Esophagus muscularis mucosa (tissue), 4 donors: ENCODE measurements around the gene KMT2D. TPM values are rescaled to one million over a fixed set of nuclear protein-coding genes. Genes with fewer than 3 reads are reported as not detected.
A peak's percentile ranks its signal among the peaks of the same experiment; 100 is the strongest.

Experiments used
- DNase-seq: peaks from one replicate; pipeline ENCODE4 v3.0.0-alpha.2; 2017; ENCODE audit errors: extremely low spot score
- H3K27ac ChIP-seq, 4 donors: fragments of 200-600 bp; sonication (generic); replicated peaks in 1 of 4; 1 replicate in 3 of 4; 2 replicates in 1 of 4; pipeline ENCODE4 v1.5.1; 2016 to 2019; ENCODE audit warnings: mild to moderate bottlenecking in 1 of 4
- H3K27me3 ChIP-seq, 4 donors: fragments of 200-600 bp; sonication (generic); one replicate each; pipeline versions ENCODE4 v1.5.1 to v1.6.0; 2016 to 2019
- H3K36me3 ChIP-seq, 4 donors: fragments of 200-600 bp; sonication (generic); one replicate each; pipeline ENCODE4 v1.5.1; 2016 to 2019
- H3K4me1 ChIP-seq, 4 donors: fragments of 200-600 bp; sonication (generic); one replicate each; pipeline ENCODE4 v1.5.1; 2016 to 2019
- H3K4me3 ChIP-seq, 4 donors: fragments of 200-600 bp; sonication (generic); 1 replicate in 2 of 4; 2 replicates in 2 of 4; pipeline ENCODE4 v1.5.1; 2016 to 2019; ENCODE audit warnings: mild to moderate bottlenecking in 4 of 4, moderate library complexity in 1 of 4
- H3K9me3 ChIP-seq, 4 donors: fragments of 200-600 bp; sonication (generic); 1 replicate in 3 of 4; 2 replicates in 1 of 4; pipeline ENCODE4 v1.5.1; 2016 to 2019
- CTCF ChIP-seq, 3 experiments: fragments of 200-600 bp in 2 of 3; fragments of 450-650 bp in 1 of 3; sonication (generic) in 2 of 3; IDR thresholded peaks; one replicate each; pipeline ENCODE4 v1.5.1; 2017 to 2019; ENCODE audit warnings: antibody characterized with exemption in 3 of 3, mild to moderate bottlenecking in 2 of 3, moderate library complexity in 1 of 3
- EP300 ChIP-seq: sonication (generic); formaldehyde crosslinking; IDR thresholded peaks from one replicate; pipeline ENCODE4 v1.6.1; 2017; ENCODE audit warnings: antibody characterized with exemption
- POLR2A ChIP-seq: fragments of 450-650 bp; IDR thresholded peaks from one replicate; pipeline ENCODE4 v1.6.1; 2017; ENCODE audit warnings: antibody characterized with exemption, moderate library complexity, mild to moderate bottlenecking, low read depth
- POLR2AphosphoS5 ChIP-seq, 2 donors: sonication (generic); formaldehyde crosslinking; IDR thresholded peaks; one replicate each; pipeline ENCODE4 v1.6.1; 2017; ENCODE audit warnings: antibody characterized with exemption in 2 of 2
- WGBS: methylation state at CpG from one replicate; pipeline ENCODE4 v1.1.5; 2018; 5-methylcytosine and 5-hydroxymethylcytosine counted together
- intact Hi-C: fragments of 100-400 bp; cut with DNase I; formaldehyde crosslinking; loops from one replicate; pipeline ENCODE4 v1.15.1; 2023
- total RNA-seq, 4 donors: library from RNA; depleted of rRNA; stranded (reverse); fragments of >200 nt; gene quantifications; one replicate each; pipeline versions ENCODE4 v1.1.0 to v1.2.1, GENCODE V29; 2016

Gene KMT2D
- total RNA-seq, 4 donors from 2014 or later = 47.2 to 85.2 (median 76.2) TPM

GRCh38 chr12:49079793-49080192, 19.2 kb upstream of the KMT2D start:
- no peak for DNase-seq
- WGBS = 69% methylated on average over 1 of the region's 1 CpG
- Histone ChIP-seq H3K27ac (no peak overlapping the region), H3K27me3 (no peaks in the 10 kb centered on the region), H3K4me3 (no peak overlapping the region), H3K36me3 (no peaks in the 10 kb centered on the region), H3K4me1 (no peaks in the 10 kb centered on the region), H3K9me3 (no peaks in the 10 kb centered on the region)
- intact Hi-C loops = no loop called here
- TF ChIP-seq EP300 = no peak
- no peak for TF ChIP-seq POLR2AphosphoS5 (IDR thresholded peaks at IDR 0.05)
- no peak for TF ChIP-seq POLR2A
- no peak for TF ChIP-seq CTCF (IDR thresholded peaks at IDR 0.05)

GRCh38 chr12:49070971-49071370, 10.4 kb upstream of the KMT2D start:
- Histone ChIP-seq H3K27me3 (no peaks in the 10 kb centered on the region), H3K9me3 (no peaks in the 10 kb centered on the region), H3K27ac (no peak overlapping the region), H3K4me3 (no peak overlapping the region), H3K36me3 (no peaks in the 10 kb centered on the region), H3K4me1 (peaks cover 14 to 20% (median 16%) of the 10 kb centered on the region in 4 donors)
- no peak for TF ChIP-seq CTCF (IDR thresholded peaks at IDR 0.05)
- TF ChIP-seq EP300 = no peak
- TF ChIP-seq POLR2A = no peak
- intact Hi-C loops = no loop called here
- DNase-seq = no peak
- 92% methylated on average over 11 of the region's 11 CpGs for WGBS

DNA sequence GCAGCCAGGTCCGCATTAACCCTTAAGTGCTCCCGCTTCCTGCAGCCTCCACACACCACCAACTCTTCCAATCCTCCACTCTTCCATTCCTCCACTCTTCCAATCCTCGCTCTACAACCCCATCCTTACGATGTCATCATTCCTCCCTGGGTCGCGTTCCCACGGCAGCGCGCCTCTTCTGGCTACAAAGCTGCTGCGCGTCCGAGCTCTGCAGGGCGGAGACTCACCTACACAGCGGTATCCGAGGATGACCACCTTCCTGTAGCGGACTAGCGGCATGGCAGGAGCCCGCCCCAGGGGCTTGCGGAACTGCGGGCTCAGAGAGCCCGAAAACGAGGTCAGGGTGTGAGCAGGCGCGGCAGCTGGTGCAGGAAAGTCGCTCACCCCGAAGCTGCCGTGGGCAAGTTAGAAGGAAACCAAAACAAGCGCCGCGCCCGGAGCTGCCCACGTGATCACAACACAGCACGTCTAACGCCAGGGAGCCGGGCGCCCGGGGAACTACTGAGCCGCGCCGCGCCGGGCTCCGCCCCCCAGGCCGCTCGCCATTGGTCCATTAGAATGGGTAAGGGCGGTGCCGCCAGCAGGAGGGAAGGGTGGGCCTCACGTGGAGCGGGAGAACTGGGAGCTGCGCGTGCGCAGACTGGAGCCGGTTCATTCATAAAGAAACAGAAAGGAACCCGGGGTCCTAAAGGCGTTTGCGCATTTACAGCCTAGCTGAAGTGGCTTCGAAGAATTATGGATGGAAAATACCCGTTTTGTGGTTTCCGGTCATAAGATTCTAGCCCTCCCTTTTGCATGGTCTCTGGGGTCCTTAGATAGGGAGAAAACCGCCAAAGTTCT, 9.1 kb upstream of the KMT2D start, which contains the start of gene RHEBL1:
Gene RHEBL1 (minus strand): TSS at position 473 of the 840 bp plus-strand sequence. CDS start 194 bp downstream, at position 279.
- Histone ChIP-seq H3K27me3 (no peaks in the 10 kb centered on the region), H3K4me1 (peaks cover 14 to 20% (median 16%) of the 10 kb centered on the region in 4 donors), H3K4me3 (peak within 1 kb of the TSS; percentile 73 to 90 (median 80)), H3K36me3 (no peaks in the 10 kb centered on the region), H3K27ac (peak within 1 kb of the TSS; percentile 71 to 80 (median 77)), H3K9me3 (no peaks in the 10 kb centered on the region)
- under 1% methylated on average over 49 of the region's 60 CpGs for WGBS
- peak in 2 of 3 experiments; percentile 3 to 41 for TF ChIP-seq CTCF (IDR thresholded peaks at IDR 0.05)
- TF ChIP-seq POLR2AphosphoS5 (IDR thresholded peaks at IDR 0.05) = peak; percentile 50 to 86
- no peak for TF ChIP-seq EP300
- no peak for TF ChIP-seq POLR2A
- DNase-seq = peak; percentile 100
- intact Hi-C loops = loop anchor here (5.0 kb wide), 1 partner anchor 43 kb away; the partner anchor contains the start of gene LMBR1L

GRCh38 chr12:49068879-49069506, 8.4 kb upstream of the KMT2D start:
- TF ChIP-seq CTCF (IDR thresholded peaks at IDR 0.05) = no peak
- no peak for TF ChIP-seq POLR2AphosphoS5 (IDR thresholded peaks at IDR 0.05)
- TF ChIP-seq EP300 = no peak
- no peak for TF ChIP-seq POLR2A
- H3K4me3 ChIP-seq = peak overlapping the region; percentile 73 to 90 (median 80)
- no peaks in the 10 kb centered on the region for H3K9me3 ChIP-seq
- peaks cover 14 to 21% (median 17%) of the 10 kb centered on the region in 4 donors for H3K4me1 ChIP-seq
- H3K27me3 ChIP-seq = no peaks in the 10 kb centered on the region
- no peaks in the 10 kb centered on the region for H3K36me3 ChIP-seq
- WGBS = 18% methylated on average over 21 of the region's 21 CpGs
- no peak for DNase-seq
- peak overlapping the region; percentile 71 to 80 (median 77) for H3K27ac ChIP-seq
- intact Hi-C loops = loop anchor here (5.0 kb wide), 1 partner anchor 43 kb away; the partner anchor contains the start of gene LMBR1L
